Mesendoderm (in vitro differentiated cells): ENCODE measurements around the gene PATE1.

Source experiments
- DNase-seq: peaks from one replicate; pipeline ENCODE4 v3.0.0; 2013
- H2AK5ac ChIP-seq: 2 replicates; pipeline ENCODE4 v1.6.1; 2013; ENCODE audit warnings: low read length, inconsistent platforms
- H2BK120ac ChIP-seq: 2 replicates; pipeline ENCODE4 v1.6.1; 2013; ENCODE audit warnings: low read depth, mild to moderate bottlenecking, low read length, moderate library complexity, mixed read lengths
- H2BK15ac ChIP-seq: replicated peaks from 2 replicates; pipeline ENCODE4 v1.6.1; 2013; ENCODE audit warnings: low read depth, mild to moderate bottlenecking, moderate library complexity
- H2BK5ac ChIP-seq: 2 replicates; pipeline ENCODE4 v1.6.1; 2013; ENCODE audit warnings: low read length, inconsistent platforms
- H3K18ac ChIP-seq: 2 replicates; pipeline ENCODE4 v1.6.1; 2013; ENCODE audit warnings: mild to moderate bottlenecking, low read length, mixed read lengths
- H3K23ac ChIP-seq: one replicate; pipeline ENCODE4 v1.6.1; 2013; ENCODE audit warnings: low read length
- H3K27ac ChIP-seq: 2 replicates; pipeline ENCODE4 v1.5.1; 2013; ENCODE audit warnings: low read depth, mild to moderate bottlenecking, inconsistent platforms, low read length, moderate library complexity
- H3K27me3 ChIP-seq: 2 replicates; pipeline ENCODE4 v1.6.1; 2013; ENCODE audit warnings: low read length, control low read depth, mild to moderate bottlenecking, inconsistent platforms; ENCODE audit not compliant: insufficient read depth, poor library complexity
- H3K36me3 ChIP-seq: 2 replicates; pipeline ENCODE4 v1.6.1; 2013; ENCODE audit warnings: low read length, inconsistent platforms; ENCODE audit not compliant: control insufficient read depth, insufficient read depth
- H3K4ac ChIP-seq: one replicate; pipeline ENCODE4 v1.6.1; 2013; ENCODE audit warnings: low read depth, mild to moderate bottlenecking, low read length, moderate library complexity
- H3K4me1 ChIP-seq: 2 replicates; pipeline ENCODE4 v1.6.1; 2013; ENCODE audit warnings: low read depth, low read length, inconsistent platforms; ENCODE audit not compliant: control insufficient read depth
- H3K4me2 ChIP-seq: 2 replicates; pipeline ENCODE4 v1.6.1; 2013; ENCODE audit warnings: low read length
- H3K4me3 ChIP-seq: 2 replicates; pipeline ENCODE4 v1.5.1; 2013; ENCODE audit warnings: mild to moderate bottlenecking, low read length
- H3K56ac ChIP-seq: one replicate; pipeline ENCODE4 v1.6.1; 2013; ENCODE audit warnings: low read length
- H3K79me1 ChIP-seq: 2 replicates; pipeline ENCODE4 v1.6.1; 2013; ENCODE audit warnings: low read length, inconsistent platforms
- H3K79me2 ChIP-seq: 2 replicates; pipeline ENCODE4 v1.6.1; 2013; ENCODE audit warnings: mild to moderate bottlenecking, low read length; ENCODE audit not compliant: control insufficient read depth, insufficient read depth
- H3K9ac ChIP-seq: 2 replicates; pipeline ENCODE4 v1.6.1; 2013; ENCODE audit warnings: low read length, inconsistent platforms
- H4K5ac ChIP-seq: one replicate; pipeline ENCODE4 v1.6.1; 2013; ENCODE audit warnings: low read length
- H4K8ac ChIP-seq: one replicate; pipeline ENCODE4 v1.6.1; 2013; ENCODE audit warnings: low read depth, mild to moderate bottlenecking, control low read depth, low read length, moderate library complexity
- WGBS: extraction: QIAGEN DNeasy Blood & Tissue Kit; methylation state at CpG from one replicate; pipeline ENCODE4 v1.1.7; 2013; ENCODE audit warnings: low lambda C conversion rate, missing lambda C conversion rate; ENCODE audit not compliant: insufficient coverage; ENCODE audit errors: extremely low coverage; 5-methylcytosine and 5-hydroxymethylcytosine counted together

PATE1 gene

DNA sequence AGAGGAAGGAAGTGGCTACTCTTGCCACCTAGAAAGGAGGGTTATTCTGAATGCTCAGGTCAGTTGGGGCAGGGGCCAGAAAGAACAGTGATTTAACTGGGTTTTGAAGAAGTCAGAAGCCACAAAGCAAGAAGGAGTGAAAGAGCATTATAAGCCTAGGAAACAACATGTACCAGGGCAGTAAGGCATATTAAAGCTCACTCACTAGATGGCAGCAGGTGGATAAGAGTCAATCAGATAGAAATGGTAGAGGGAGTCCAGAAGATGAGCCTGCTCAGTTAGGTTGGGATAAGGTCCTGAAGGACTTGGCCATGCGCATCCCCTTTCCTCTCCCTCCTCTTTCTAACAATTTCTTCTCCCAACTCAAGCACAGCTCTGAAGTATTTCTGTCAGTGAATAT, 22.0 kb upstream of the PATE1 start:
- Histone ChIP-seq H3K4ac (no peak overlapping the region), H4K8ac (no peak overlapping the region), H3K4me1 (no peaks in the 10 kb centered on the region), H4K5ac (no peak overlapping the region), H3K4me2 (no peak overlapping the region), H2BK5ac (no peak overlapping the region), H3K36me3 (no peaks in the 10 kb centered on the region), H3K9ac (no peak overlapping the region), H2AK5ac (no peak overlapping the region), H3K79me2 (no peaks in the 10 kb centered on the region), H3K27ac (no peak overlapping the region), H3K18ac (no peak overlapping the region), H3K27me3 (peaks cover 2% of the 10 kb centered on the region), H2BK15ac (no peak overlapping the region), H3K79me1 (no peaks in the 10 kb centered on the region), H2BK120ac (no peak overlapping the region), H3K23ac (no peak overlapping the region), H3K56ac (no peak overlapping the region), H3K4me3 (no peak overlapping the region)
- DNase-seq = peak; percentile 51
- WGBS = no CpG with 5 or more reads among the region's 1 CpG

GRCh38 chr11:125728969-125729368, 17.1 kb upstream of the PATE1 start:
- WGBS = no CpG with 5 or more reads among the region's 3 CpGs
- Histone ChIP-seq H2BK15ac (no peak overlapping the region), H2BK5ac (no peak overlapping the region), H3K4me1 (no peaks in the 10 kb centered on the region), H3K23ac (no peak overlapping the region), H4K5ac (no peak overlapping the region), H3K27ac (no peak overlapping the region), H3K4ac (no peak overlapping the region), H3K56ac (no peak overlapping the region), H3K27me3 (no peaks in the 10 kb centered on the region), H3K9ac (no peak overlapping the region), H3K79me2 (no peaks in the 10 kb centered on the region), H3K4me3 (no peak overlapping the region), H3K36me3 (no peaks in the 10 kb centered on the region), H3K18ac (no peak overlapping the region), H4K8ac (no peak overlapping the region), H2BK120ac (no peak overlapping the region), H3K79me1 (no peaks in the 10 kb centered on the region), H3K4me2 (no peak overlapping the region), H2AK5ac (no peak overlapping the region)
- no peak for DNase-seq

DNA sequence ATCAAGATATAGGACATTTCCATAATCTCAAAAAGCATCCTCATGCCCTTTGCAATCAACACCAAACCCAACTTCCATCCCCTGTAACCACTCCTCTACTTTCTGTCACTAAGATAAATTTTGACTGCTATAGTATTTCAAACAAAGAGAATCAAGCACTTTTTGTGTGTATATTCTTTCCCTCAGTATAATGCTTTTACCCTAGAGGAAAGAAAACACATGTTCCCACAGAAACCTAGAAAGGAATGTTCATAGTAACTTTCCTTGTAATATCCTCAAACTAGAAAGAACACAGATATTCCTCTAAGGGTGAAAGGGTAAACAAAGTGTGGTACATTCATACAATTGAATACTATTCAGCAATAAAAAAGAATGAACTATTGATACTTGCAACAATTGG, 5.5 kb upstream of the PATE1 start:
- no peaks in the 10 kb centered on the region for H3K36me3 ChIP-seq
- no peak overlapping the region for H4K8ac ChIP-seq
- H3K27ac ChIP-seq = no peak overlapping the region
- no peaks in the 10 kb centered on the region for H3K79me2 ChIP-seq
- no peak overlapping the region for H3K23ac ChIP-seq
- no peak overlapping the region for H3K4ac ChIP-seq
- no peak overlapping the region for H3K9ac ChIP-seq
- no peak overlapping the region for H3K56ac ChIP-seq
- no peak overlapping the region for H3K4me3 ChIP-seq
- H2BK15ac ChIP-seq = no peak overlapping the region
- no peak overlapping the region for H2BK5ac ChIP-seq
- H4K5ac ChIP-seq = no peak overlapping the region
- no peak overlapping the region for H3K18ac ChIP-seq
- H3K79me1 ChIP-seq = no peaks in the 10 kb centered on the region
- H2AK5ac ChIP-seq = no peak overlapping the region
- H3K4me2 ChIP-seq = no peak overlapping the region
- H2BK120ac ChIP-seq = no peak overlapping the region
- no peaks in the 10 kb centered on the region for H3K27me3 ChIP-seq
- H3K4me1 ChIP-seq = no peaks in the 10 kb centered on the region
- DNase-seq = no peak

- H4K5ac ChIP-seq = no peak overlapping the region
- H2BK15ac ChIP-seq = no peak overlapping the region
- H3K4me1 ChIP-seq = no peaks in the 10 kb centered on the region
- H4K8ac ChIP-seq = no peak overlapping the region
- H3K79me1 ChIP-seq = no peaks in the 10 kb centered on the region
- H2AK5ac ChIP-seq = no peak overlapping the region
- H3K36me3 ChIP-seq = no peaks in the 10 kb centered on the region
- no peaks in the 10 kb centered on the region for H3K27me3 ChIP-seq
- no peak overlapping the region for H3K9ac ChIP-seq
- no peak overlapping the region for H3K18ac ChIP-seq
- no peak overlapping the region for H3K56ac ChIP-seq
- no CpG with 5 or more reads among the region's 1 CpG for WGBS
- DNase-seq = no peak
- no peak overlapping the region for H3K4ac ChIP-seq
- no peak overlapping the region for H3K4me2 ChIP-seq
- no peaks in the 10 kb centered on the region for H3K79me2 ChIP-seq
- no peak overlapping the region for H2BK120ac ChIP-seq
- no peak overlapping the region for H3K4me3 ChIP-seq
- no peak overlapping the region for H2BK5ac ChIP-seq
- H3K27ac ChIP-seq = no peak overlapping the region
- H3K23ac ChIP-seq = no peak overlapping the region
Measured at GRCh38 chr11:125743681-125744080, 2.4 kb upstream of the PATE1 start.

DNA sequence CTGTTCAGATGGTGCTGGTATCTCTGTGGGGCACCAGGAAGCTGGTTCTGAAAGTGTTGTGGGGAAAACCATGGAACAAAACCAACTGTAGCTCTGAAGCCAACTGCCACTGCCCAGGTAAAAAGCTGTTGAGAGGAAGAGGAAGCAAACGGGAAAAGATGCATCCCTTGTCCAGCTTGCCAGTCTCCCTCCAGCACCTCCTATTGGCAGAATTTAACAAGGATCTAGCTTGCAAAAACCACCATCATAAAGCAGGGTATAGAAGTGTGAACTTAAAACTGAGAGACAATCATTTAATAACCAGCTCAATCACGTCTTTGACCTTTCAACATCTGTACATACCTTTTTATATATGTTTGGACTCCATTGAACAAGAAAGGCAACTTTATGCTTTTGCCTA, 4.5 kb downstream of the PATE1 start:
- H3K9ac ChIP-seq = no peak overlapping the region
- no peak overlapping the region for H3K23ac ChIP-seq
- H3K79me2 ChIP-seq = no peaks in the 10 kb centered on the region
- H2AK5ac ChIP-seq = no peak overlapping the region
- H2BK15ac ChIP-seq = no peak overlapping the region
- H3K56ac ChIP-seq = no peak overlapping the region
- no peaks in the 10 kb centered on the region for H3K79me1 ChIP-seq
- H3K36me3 ChIP-seq = no peaks in the 10 kb centered on the region
- no peak overlapping the region for H3K4me3 ChIP-seq
- H3K27ac ChIP-seq = no peak overlapping the region
- H4K8ac ChIP-seq = no peak overlapping the region
- H4K5ac ChIP-seq = peak overlapping the region; percentile 24
- H2BK5ac ChIP-seq = no peak overlapping the region
- H3K18ac ChIP-seq = no peak overlapping the region
- H3K27me3 ChIP-seq = no peaks in the 10 kb centered on the region
- H3K4ac ChIP-seq = no peak overlapping the region
- H3K4me1 ChIP-seq = no peaks in the 10 kb centered on the region
- no peak overlapping the region for H3K4me2 ChIP-seq
- no CpG with 5 or more reads among the region's 2 CpGs for WGBS
- no peak for DNase-seq
- no peak overlapping the region for H2BK120ac ChIP-seq

- Histone ChIP-seq H3K4ac (no peak overlapping the region), H3K27me3 (no peaks in the 10 kb centered on the region), H3K9ac (no peak overlapping the region), H2BK15ac (no peak overlapping the region), H4K8ac (no peak overlapping the region), H3K4me1 (no peaks in the 10 kb centered on the region), H3K79me2 (no peaks in the 10 kb centered on the region), H3K36me3 (no peaks in the 10 kb centered on the region), H3K4me3 (no peak overlapping the region), H3K4me2 (no peak overlapping the region), H2BK120ac (no peak overlapping the region), H2BK5ac (no peak overlapping the region), H3K79me1 (no peaks in the 10 kb centered on the region), H3K56ac (no peak overlapping the region), H4K5ac (no peak overlapping the region), H3K18ac (no peak overlapping the region), H3K23ac (no peak overlapping the region), H3K27ac (no peak overlapping the region), H2AK5ac (no peak overlapping the region)
- no CpG with 5 or more reads among the region's 7 CpGs for WGBS
- DNase-seq = no peak
Measured at GRCh38 chr11:125756050-125756449, 10.0 kb downstream of the PATE1 start.
